GM12801 (cell line): ENCODE results near the gene EMC6.

Experiments used
- TF ChIP-seq, protein P1 (sequence below): IDR thresholded peaks from one replicate; pipeline ENCODE4 v1.5.1; 2011; ENCODE audit warnings: control low read depth; ENCODE audit not compliant: insufficient read length; ENCODE audit errors: extremely low read depth

Gene EMC6

DNA sequence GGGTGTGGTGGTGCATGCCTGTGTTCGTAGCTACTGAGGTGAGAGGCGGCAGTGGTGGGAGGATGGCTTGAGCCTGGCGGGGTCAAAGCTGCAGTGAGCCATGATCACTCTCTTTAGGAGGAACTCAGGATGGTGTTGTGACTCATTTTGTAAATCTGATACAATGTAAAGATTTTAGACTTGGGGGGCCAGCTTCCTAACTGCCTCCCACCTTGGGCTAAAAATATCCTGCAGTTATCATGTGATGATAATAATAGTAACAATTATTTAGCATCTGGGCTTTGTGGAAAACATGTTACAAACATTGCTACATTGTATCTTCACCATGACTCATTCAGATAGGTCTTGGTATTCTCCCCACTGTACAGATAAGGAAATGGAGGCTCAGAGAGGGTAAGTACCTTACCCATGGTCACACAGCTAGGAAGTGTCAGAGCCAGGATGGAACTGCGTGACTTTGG, 24.7 kb upstream of the EMC6 start:
- TF ChIP-seq, protein P1, sequence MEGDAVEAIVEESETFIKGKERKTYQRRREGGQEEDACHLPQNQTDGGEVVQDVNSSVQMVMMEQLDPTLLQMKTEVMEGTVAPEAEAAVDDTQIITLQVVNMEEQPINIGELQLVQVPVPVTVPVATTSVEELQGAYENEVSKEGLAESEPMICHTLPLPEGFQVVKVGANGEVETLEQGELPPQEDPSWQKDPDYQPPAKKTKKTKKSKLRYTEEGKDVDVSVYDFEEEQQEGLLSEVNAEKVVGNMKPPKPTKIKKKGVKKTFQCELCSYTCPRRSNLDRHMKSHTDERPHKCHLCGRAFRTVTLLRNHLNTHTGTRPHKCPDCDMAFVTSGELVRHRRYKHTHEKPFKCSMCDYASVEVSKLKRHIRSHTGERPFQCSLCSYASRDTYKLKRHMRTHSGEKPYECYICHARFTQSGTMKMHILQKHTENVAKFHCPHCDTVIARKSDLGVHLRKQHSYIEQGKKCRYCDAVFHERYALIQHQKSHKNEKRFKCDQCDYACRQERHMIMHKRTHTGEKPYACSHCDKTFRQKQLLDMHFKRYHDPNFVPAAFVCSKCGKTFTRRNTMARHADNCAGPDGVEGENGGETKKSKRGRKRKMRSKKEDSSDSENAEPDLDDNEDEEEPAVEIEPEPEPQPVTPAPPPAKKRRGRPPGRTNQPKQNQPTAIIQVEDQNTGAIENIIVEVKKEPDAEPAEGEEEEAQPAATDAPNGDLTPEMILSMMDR: no peak

DNA sequence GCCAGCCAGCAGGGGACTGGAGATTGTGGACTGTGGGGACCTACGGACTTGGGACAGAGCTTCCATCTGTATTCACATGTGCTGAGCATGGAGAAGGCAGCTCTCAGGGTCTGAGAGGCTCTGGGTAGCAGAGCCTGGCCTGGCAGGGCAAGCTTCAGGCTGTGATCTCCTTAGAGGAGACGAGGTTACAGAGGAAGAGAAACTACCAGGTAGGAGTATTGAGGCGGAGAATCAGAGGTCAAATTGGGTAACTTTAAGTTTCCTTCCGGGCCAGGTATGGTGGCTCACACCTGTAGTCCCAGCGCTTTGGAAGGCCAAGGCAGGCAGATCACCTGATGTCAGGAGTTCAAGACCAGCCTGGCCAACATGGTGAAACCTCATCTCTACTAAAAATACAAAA, 23.3 kb upstream of the EMC6 start:
- TF ChIP-seq, protein P1: no peak

DNA sequence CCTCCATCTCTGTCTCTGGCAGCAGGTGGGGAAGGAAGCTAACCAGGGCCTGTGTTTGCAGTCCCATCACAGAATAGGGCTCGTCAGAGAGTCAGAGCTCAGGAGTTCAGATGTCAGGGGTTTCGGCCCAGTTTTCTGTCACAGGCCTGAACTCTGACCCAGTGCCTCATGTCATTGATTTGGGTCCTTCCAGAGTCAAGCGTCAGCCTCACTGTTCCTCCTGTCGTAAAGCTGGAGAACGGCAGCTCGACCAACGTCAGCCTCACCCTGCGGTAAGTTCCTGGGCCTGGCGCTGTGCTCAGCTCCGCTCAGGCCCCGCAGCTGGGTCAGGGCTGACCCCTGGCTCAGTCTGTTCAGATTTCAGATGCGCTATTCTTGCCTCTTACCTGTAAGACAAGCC, 21.4 kb upstream of the EMC6 start:
- TF ChIP-seq, protein P1: no peak

DNA sequence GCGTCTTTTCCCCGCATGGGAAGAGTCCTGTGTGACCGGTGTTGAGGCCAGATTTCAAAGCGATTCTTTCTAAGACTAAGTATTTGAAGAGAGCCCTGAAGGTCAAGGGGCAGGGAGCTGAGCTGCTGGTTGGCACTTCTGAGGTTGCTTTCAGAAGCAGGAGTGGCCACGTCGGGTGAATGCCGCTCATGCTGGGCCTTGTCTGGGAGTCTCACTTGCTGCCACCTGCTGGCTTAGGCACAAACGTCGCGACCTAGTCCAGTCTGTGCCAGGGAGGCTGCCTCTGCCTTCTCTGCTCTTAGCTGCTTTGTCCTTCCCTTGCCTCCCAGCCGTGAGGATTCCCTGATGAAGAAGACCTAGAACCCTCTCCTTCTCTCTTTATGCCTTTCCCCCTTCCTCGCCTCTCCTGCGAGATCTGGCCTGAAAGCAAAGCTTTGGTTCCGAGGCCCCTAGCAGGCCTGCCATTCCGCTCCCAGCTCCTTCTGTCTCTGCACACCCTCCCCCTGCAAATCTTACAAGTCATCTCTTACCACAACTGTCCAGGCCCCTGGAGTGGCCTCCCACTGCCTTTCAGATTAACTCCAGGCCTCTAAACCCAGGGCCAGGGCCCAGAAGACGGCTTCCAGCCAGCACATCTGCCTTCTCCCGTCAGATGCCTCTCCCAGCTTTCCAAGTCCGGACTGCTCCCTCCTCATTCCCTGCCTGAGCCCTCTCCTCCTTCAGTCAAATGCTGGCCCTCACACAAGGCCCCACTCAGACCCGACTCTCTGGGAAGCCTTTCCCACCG, 20.6 kb upstream of the EMC6 start:
- TF ChIP-seq, protein P1: no peak

DNA sequence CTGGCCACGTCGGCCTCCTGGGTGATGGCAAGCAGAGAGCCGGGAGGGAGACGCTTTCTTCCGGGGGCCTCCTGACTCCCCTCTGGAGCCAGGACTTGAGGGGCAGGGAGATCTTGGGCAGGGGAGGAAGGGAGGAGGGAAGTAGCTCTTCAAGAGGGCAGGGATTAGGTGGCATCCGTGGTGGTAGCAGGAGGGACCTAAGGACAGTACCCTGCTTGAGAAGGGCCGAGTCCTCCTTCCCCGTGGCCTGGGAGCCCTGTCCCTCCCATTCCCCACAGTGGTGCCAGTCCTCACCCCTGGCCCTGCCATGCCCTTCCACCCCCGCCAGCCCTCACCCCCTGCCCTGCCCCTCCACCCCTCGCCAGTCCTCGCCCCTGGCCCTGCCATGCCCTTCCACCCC, 12.8 kb upstream of the EMC6 start:
- TF ChIP-seq, protein P1: no peak

DNA sequence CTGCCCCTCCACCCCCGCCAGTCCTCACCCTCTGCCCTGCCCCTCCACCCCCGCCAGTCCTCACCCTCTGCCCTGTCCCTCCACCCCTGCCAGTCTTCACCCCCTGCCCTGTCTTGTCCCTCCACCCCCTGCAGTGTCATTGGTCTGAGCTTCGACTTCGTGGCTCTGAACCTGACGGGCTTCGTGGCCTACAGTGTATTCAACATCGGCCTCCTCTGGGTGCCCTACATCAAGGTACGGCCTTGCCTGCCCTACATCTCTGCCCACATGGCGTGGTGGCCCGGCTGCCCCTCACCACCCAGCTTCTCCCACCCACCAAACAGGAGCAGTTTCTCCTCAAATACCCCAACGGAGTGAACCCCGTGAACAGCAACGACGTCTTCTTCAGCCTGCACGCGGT, 12.3 kb upstream of the EMC6 start:
- TF ChIP-seq, protein P1: no peak

DNA sequence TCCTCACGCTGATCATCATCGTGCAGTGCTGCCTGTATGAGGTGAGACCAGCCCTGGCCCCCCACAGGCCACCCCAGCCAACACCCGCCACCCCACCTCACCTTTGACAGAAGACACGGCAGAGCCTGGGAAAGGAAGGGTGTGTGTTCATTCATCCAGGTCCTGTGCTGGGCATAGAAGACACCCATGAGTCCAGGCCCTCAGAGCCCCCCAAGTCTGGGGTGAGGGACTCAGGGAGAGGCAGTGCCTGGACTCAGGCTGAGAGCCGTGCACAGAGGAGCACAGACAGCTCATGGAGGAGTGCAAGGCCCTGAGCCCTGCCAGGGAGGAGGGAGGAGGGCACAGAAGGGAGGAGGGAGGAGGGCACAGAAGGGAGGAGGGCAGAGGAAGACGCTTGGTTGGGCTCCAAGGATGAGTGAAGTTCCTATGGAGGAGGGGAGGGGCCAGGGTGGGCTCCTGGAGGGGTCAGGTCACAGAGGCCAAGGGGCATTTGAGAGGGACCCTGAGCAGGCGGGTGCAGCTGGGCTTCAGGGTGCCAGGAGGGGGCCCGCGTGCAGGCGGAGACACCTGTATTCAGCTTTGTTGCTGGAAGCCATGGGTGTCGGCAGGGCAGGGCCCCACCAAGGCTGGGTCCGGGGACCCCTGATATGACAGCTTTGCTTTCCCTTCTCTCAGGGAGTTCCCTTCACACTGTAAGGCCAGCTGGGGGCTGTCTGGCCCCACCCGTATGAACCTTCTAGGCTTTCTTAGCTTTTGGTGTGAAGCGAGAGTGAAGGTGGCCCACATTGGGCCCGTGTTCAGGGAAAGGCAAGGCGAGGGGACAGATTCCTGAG, 11.6 kb upstream of the EMC6 start:
- TF ChIP-seq, protein P1: no peak
